B cell (primary cell): ENCODE measurements around the gene SLC44A4.

Experiments
- EZH2 ChIP-seq: IDR thresholded peaks from 2 replicates; pipeline ENCODE4 v1.6.1; 2012; ENCODE audit warnings: borderline replicate concordance, low read depth, mild to moderate bottlenecking, moderate library complexity, low read length; ENCODE audit not compliant: insufficient read depth, poor library complexity, severe bottlenecking
- TF ChIP-seq, protein P1 (sequence below): fragments of 200-600 bp; IDR thresholded peaks from one replicate; pipeline ENCODE4 v1.8.0; 2022; ENCODE audit warnings: antibody characterized with exemption, mild to moderate bottlenecking

DNA sequence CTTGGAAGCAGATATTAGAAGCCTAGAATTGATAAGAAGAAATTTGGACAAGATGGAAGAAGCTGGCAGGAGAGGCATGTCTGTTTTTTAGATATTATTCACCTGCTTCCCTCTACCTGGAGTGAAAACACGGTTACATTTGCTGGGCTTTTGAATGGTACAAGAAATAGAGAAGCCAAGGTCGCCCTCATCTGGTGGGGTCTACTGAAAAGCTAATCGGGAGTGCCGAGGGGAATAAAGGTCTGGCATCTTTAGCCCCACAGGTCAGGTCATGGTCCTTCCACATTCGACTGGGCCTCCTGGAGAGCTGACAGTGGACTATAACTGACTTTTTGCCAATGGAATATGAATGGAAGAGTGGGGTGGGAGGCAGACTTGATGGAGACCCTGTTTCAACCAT lies 44.1 kb upstream of the SLC44A4 start:
- TF ChIP-seq, protein P1, sequence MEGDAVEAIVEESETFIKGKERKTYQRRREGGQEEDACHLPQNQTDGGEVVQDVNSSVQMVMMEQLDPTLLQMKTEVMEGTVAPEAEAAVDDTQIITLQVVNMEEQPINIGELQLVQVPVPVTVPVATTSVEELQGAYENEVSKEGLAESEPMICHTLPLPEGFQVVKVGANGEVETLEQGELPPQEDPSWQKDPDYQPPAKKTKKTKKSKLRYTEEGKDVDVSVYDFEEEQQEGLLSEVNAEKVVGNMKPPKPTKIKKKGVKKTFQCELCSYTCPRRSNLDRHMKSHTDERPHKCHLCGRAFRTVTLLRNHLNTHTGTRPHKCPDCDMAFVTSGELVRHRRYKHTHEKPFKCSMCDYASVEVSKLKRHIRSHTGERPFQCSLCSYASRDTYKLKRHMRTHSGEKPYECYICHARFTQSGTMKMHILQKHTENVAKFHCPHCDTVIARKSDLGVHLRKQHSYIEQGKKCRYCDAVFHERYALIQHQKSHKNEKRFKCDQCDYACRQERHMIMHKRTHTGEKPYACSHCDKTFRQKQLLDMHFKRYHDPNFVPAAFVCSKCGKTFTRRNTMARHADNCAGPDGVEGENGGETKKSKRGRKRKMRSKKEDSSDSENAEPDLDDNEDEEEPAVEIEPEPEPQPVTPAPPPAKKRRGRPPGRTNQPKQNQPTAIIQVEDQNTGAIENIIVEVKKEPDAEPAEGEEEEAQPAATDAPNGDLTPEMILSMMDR = no peak
- no peak for TF ChIP-seq EZH2
